ENCODE results near the gene CETN1. TPM values are rescaled to one million over a fixed set of nuclear protein-coding genes. Genes with fewer than 3 reads are reported as not detected.

The CETN1 gene
- total RNA-seq = not detected

GRCh38 chr18:580154-580553 lies at the start of gene CETN1:
Gene CETN1 (plus strand): TSS chr18:580380. CDS start chr18:580409, 29 bp downstream.

Other genes with a start within 250 kb of the CETN1 start
- 16.8 TPM for gene COLEC12, start 79.7 kb upstream of the CETN1 start, total RNA-seq
- gene CLUL1, start 16.6 kb downstream of the CETN1 start, total RNA-seq = 24.0 TPM
- 8.3 TPM for gene TYMS, start 77.3 kb downstream of the CETN1 start, total RNA-seq
- 9.2 TPM for gene ENOSF1, start 132.2 kb downstream of the CETN1 start, total RNA-seq
- gene YES1, start 231.9 kb downstream of the CETN1 start, total RNA-seq = 65.3 TPM